MM.1S (cell line): Measurements from ENCODE around the gene PCCA.

Experiments
- DNase-seq: peaks from one replicate; pipeline ENCODE4 v3.0.0-alpha.2; 2015
- H2AFZ ChIP-seq: fragments of 300-600 bp; sonication (generic); 2 replicates; pipeline ENCODE4 v1.6.0; 2016; ENCODE audit warnings: antibody characterized with exemption, low read length
- H3F3A ChIP-seq: fragments of 300-600 bp; sonication (generic); 2 replicates; pipeline ENCODE4 v1.6.1; 2016; ENCODE audit warnings: mild to moderate bottlenecking, antibody characterized with exemption, low read length, moderate library complexity, mixed read lengths; ENCODE audit not compliant: insufficient read depth
- H3K27ac ChIP-seq: fragments of 300-600 bp; sonication (generic); 2 replicates; pipeline ENCODE4 v1.5.1; 2016; ENCODE audit warnings: mild to moderate bottlenecking, low read length
- H3K27me3 ChIP-seq: fragments of 300-600 bp; sonication (generic); replicated peaks from 2 replicates; pipeline ENCODE4 v1.6.0; 2016; ENCODE audit warnings: low read length; ENCODE audit not compliant: insufficient read depth
- H3K36me3 ChIP-seq: fragments of 300-600 bp; sonication (generic); replicated peaks from 2 replicates; pipeline ENCODE4 v1.6.1; 2016; ENCODE audit warnings: mild to moderate bottlenecking, low read length, mixed read lengths; ENCODE audit not compliant: insufficient read depth
- H3K4me1 ChIP-seq: fragments of 300-600 bp; sonication (generic); 2 replicates; pipeline ENCODE4 v1.6.1; 2016; ENCODE audit warnings: low read length, mixed read lengths
- H3K4me2 ChIP-seq: fragments of 300-600 bp; sonication (generic); 2 replicates; pipeline ENCODE4 v1.6.0; 2016; ENCODE audit warnings: low read depth, low read length
- H3K4me3 ChIP-seq: fragments of 300-600 bp; sonication (generic); 2 replicates; pipeline ENCODE4 v1.5.1; 2016; ENCODE audit warnings: low read length, mixed read lengths
- H3K79me2 ChIP-seq: fragments of 300-600 bp; sonication (generic); 2 replicates; pipeline ENCODE4 v1.6.1; 2016; ENCODE audit warnings: mixed run types, low read length, mixed read lengths
- H3K9ac ChIP-seq: fragments of 300-600 bp; sonication (generic); 2 replicates; pipeline ENCODE4 v1.6.1; 2016; ENCODE audit warnings: low read length, mixed read lengths
- H3K9me2 ChIP-seq: fragments of 300-600 bp; sonication (generic); replicated peaks from 2 replicates; pipeline ENCODE4 v1.6.1; 2016; ENCODE audit warnings: mild to moderate bottlenecking, low read length, mixed read lengths; ENCODE audit not compliant: insufficient read depth
- H3K9me3 ChIP-seq: fragments of 300-600 bp; sonication (generic); replicated peaks from 2 replicates; pipeline ENCODE4 v1.6.1; 2016; ENCODE audit warnings: mild to moderate bottlenecking, low read length, mixed read lengths; ENCODE audit not compliant: insufficient read depth
- H4K20me1 ChIP-seq: fragments of 300-600 bp; sonication (generic); 2 replicates; pipeline ENCODE4 v1.6.1; 2016; ENCODE audit warnings: mild to moderate bottlenecking, low read length, moderate library complexity, mixed read lengths; ENCODE audit not compliant: insufficient read depth
- CTCF ChIP-seq: fragments of 300-600 bp; sonication (generic); IDR thresholded peaks from 2 replicates; pipeline ENCODE4 v1.5.1; 2016; ENCODE audit warnings: antibody characterized with exemption, low read length, mixed read lengths
- EZH2 ChIP-seq: fragments of 300-600 bp; sonication (generic); optimal IDR thresholded peaks from 2 replicates; pipeline ENCODE3; 2017; ENCODE audit warnings: low read depth, mild to moderate bottlenecking, antibody characterized with exemption, low read length, mixed read lengths
- EZH2phosphoT487 ChIP-seq: fragments of 300-600 bp; sonication (generic); IDR thresholded peaks from 2 replicates; pipeline ENCODE4 v1.6.1; 2018; ENCODE audit warnings: antibody characterized with exemption, low read length

PCCA gene

GRCh38 chr13:100434010-100434763, 345.3 kb downstream of the PCCA start:
- TF ChIP-seq EZH2: no peak
- TF ChIP-seq CTCF: no peak
- no peak for TF ChIP-seq EZH2phosphoT487
- no peaks in the 10 kb centered on the region for H3K79me2 ChIP-seq
- no peak overlapping the region for H3K27ac ChIP-seq
- H3K9me3 ChIP-seq: no peaks in the 10 kb centered on the region
- no peaks in the 10 kb centered on the region for H3F3A ChIP-seq
- H3K4me1 ChIP-seq: no peaks in the 10 kb centered on the region
- no peaks in the 10 kb centered on the region for H3K27me3 ChIP-seq
- H3K9me2 ChIP-seq: no peaks in the 10 kb centered on the region
- no peak overlapping the region for H3K4me2 ChIP-seq
- no peaks in the 10 kb centered on the region for H4K20me1 ChIP-seq
- no peak for DNase-seq
- no peak overlapping the region for H2AFZ ChIP-seq
- no peak overlapping the region for H3K4me3 ChIP-seq
- H3K9ac ChIP-seq: no peak overlapping the region
- H3K36me3 ChIP-seq: no peaks in the 10 kb centered on the region

- H4K20me1 ChIP-seq: no peaks in the 10 kb centered on the region
- H3K27me3 ChIP-seq: no peaks in the 10 kb centered on the region
- no peaks in the 10 kb centered on the region for H3K9me2 ChIP-seq
- H3K79me2 ChIP-seq: no peaks in the 10 kb centered on the region
- H2AFZ ChIP-seq: no peak overlapping the region
- no peaks in the 10 kb centered on the region for H3K9me3 ChIP-seq
- no peak overlapping the region for H3K9ac ChIP-seq
- H3K4me2 ChIP-seq: no peak overlapping the region
- no peaks in the 10 kb centered on the region for H3F3A ChIP-seq
- DNase-seq: no peak
- TF ChIP-seq CTCF: no peak
- no peak for TF ChIP-seq EZH2
- no peak for TF ChIP-seq EZH2phosphoT487
- H3K4me3 ChIP-seq: no peak overlapping the region
- no peaks in the 10 kb centered on the region for H3K4me1 ChIP-seq
- H3K27ac ChIP-seq: no peak overlapping the region
- no peaks in the 10 kb centered on the region for H3K36me3 ChIP-seq
These were observed 347.2 kb downstream of the PCCA start for GRCh38 chr13:100436099-100436498.

GRCh38 chr13:100438059-100438788, 349.3 kb downstream of the PCCA start:
- DNase-seq: no peak

More at GRCh38 chr13:100438059-100438788, 349.3 kb downstream of the PCCA start:
- Histone ChIP-seq H3K27ac (no peak overlapping the region), H3K4me3 (no peak overlapping the region), H3K9me3 (no peaks in the 10 kb centered on the region), H2AFZ (no peak overlapping the region), H4K20me1 (no peaks in the 10 kb centered on the region), H3F3A (no peaks in the 10 kb centered on the region), H3K9me2 (no peaks in the 10 kb centered on the region), H3K4me2 (no peak overlapping the region), H3K36me3 (no peaks in the 10 kb centered on the region), H3K4me1 (no peaks in the 10 kb centered on the region), H3K27me3 (no peaks in the 10 kb centered on the region), H3K9ac (no peak overlapping the region), H3K79me2 (no peaks in the 10 kb centered on the region)
- no peak for TF ChIP-seq EZH2phosphoT487
- TF ChIP-seq CTCF: no peak
- TF ChIP-seq EZH2: no peak
